GM12878 (cell line): ENCODE data around the gene BSCL2. TPM values are rescaled to one million over a fixed set of nuclear protein-coding genes. Genes with fewer than 3 reads are reported as not detected.

ENCODE experiments used
- CEBPB ChIP-seq, 2 experiments: fragments of 150-350 bp in 1 of 2; IDR thresholded peaks; 2 replicates each; pipeline ENCODE4 v1.6.1; 2012 to 2014; ENCODE audit warnings: low read depth in 2 of 2, low read length in 2 of 2, borderline replicate concordance in 1 of 2, inconsistent platforms in 1 of 2
- CHD2 ChIP-seq: IDR thresholded peaks from 2 replicates; pipeline ENCODE4 v1.6.1; 2011; ENCODE audit warnings: low read depth, low read length, improper control_type of control experiment, borderline replicate concordance
- E2F4 ChIP-seq: IDR thresholded peaks from 2 replicates; pipeline ENCODE4 v1.6.1; 2012; ENCODE audit warnings: low read depth, low read length, improper control_type of control experiment
- ETV6 ChIP-seq, 2 experiments: fragments of 450-650 bp in 1 of 2; IDR thresholded peaks in 1 of 2; conservative IDR thresholded peaks in 1 of 2; 2 replicates each; pipeline ENCODE4 v1.6.1; 2014; ENCODE audit warnings: antibody characterized with exemption in 1 of 2, borderline replicate concordance in 1 of 2, low read depth in 1 of 2, mild to moderate bottlenecking in 1 of 2, moderate library complexity in 1 of 2
- FOS ChIP-seq: IDR thresholded peaks from 3 replicates; pipeline ENCODE4 v1.6.1; 2011; ENCODE audit warnings: borderline replicate concordance; ENCODE audit not compliant: insufficient read length; ENCODE audit errors: extremely low read depth
- HCFC1 ChIP-seq: fragments of 150-350 bp; IDR thresholded peaks from 2 replicates; pipeline ENCODE4 v1.6.1; 2014; ENCODE audit warnings: low read length
- IRF5 ChIP-seq: fragments of 450-650 bp; IDR thresholded peaks from 2 replicates; pipeline ENCODE4 v1.6.1; 2017; ENCODE audit warnings: borderline replicate concordance
- KDM1A ChIP-seq: fragments of 200-600 bp; sonication (generic); IDR thresholded peaks from 2 replicates; pipeline ENCODE4 v1.6.1; 2016; ENCODE audit warnings: borderline replicate concordance
- KLF5 ChIP-seq: fragments of 450-650 bp; IDR thresholded peaks from 2 replicates; pipeline ENCODE4 v1.6.1; 2014; ENCODE audit warnings: mild to moderate bottlenecking; ENCODE audit not compliant: partially characterized antibody
- NR2C1 ChIP-seq: fragments of 450-650 bp; IDR thresholded peaks from 2 replicates; pipeline ENCODE4 v1.6.1; 2017; ENCODE audit warnings: antibody characterized with exemption, mild to moderate bottlenecking, moderate library complexity
- PBX3 ChIP-seq: IDR thresholded peaks from 2 replicates; pipeline ENCODE4 v1.6.1; 2011; ENCODE audit warnings: mild to moderate bottlenecking, low read depth, low read length, moderate library complexity; ENCODE audit not compliant: insufficient replicate concordance
- RAD21 ChIP-seq: IDR thresholded peaks from 2 replicates; pipeline ENCODE4 v1.6.1; 2011; ENCODE audit warnings: mild to moderate bottlenecking, low read depth, low read length, moderate library complexity; ENCODE audit not compliant: insufficient read depth
- RCOR1 ChIP-seq: conservative IDR thresholded peaks from 2 replicates; pipeline ENCODE4 v1.6.1; 2012; ENCODE audit warnings: low read depth, low read length, improper control_type of control experiment
- SMAD1 ChIP-seq: fragments of 450-650 bp; IDR thresholded peaks from 2 replicates; pipeline ENCODE4 v1.6.1; 2018; ENCODE audit warnings: mild to moderate bottlenecking, low read depth; ENCODE audit not compliant: partially characterized antibody
- SP1 ChIP-seq: IDR thresholded peaks from one replicate; pipeline ENCODE4 v1.6.1; 2011; ENCODE audit warnings: low read depth, low read length
- SPI1 ChIP-seq: IDR thresholded peaks from 2 replicates; pipeline ENCODE4 v1.6.1; 2011; ENCODE audit warnings: low read depth, mild to moderate bottlenecking, low read length, moderate library complexity, borderline replicate concordance; ENCODE audit not compliant: insufficient read depth
- TARDBP ChIP-seq: IDR thresholded peaks from 2 replicates; pipeline ENCODE4 v1.6.1; 2016; ENCODE audit warnings: borderline replicate concordance
- TBL1XR1 ChIP-seq: IDR thresholded peaks from 2 replicates; pipeline ENCODE4 v1.6.1; 2012; ENCODE audit warnings: low read depth, low read length, improper control_type of control experiment
- TCF3 ChIP-seq: IDR thresholded peaks from 2 replicates; pipeline ENCODE4 v1.6.1; 2012; ENCODE audit warnings: low read depth, mild to moderate bottlenecking, low read length, borderline replicate concordance; ENCODE audit not compliant: insufficient read depth
- ZNF622 ChIP-seq: fragments of 450-650 bp; IDR thresholded peaks from 2 replicates; pipeline ENCODE4 v1.6.1; 2017; ENCODE audit warnings: mild to moderate bottlenecking, inconsistent platforms
- ZNF687 ChIP-seq: fragments of 450-650 bp; IDR thresholded peaks from 2 replicates; pipeline ENCODE4 v1.6.1; 2017; ENCODE audit warnings: mild to moderate bottlenecking, moderate library complexity
- polyA plus RNA-seq, 11 experiments: library from polyadenylated mRNA; depleted of rRNA in 4 of 11; unstranded in 6 of 11; stranded (reverse) in 5 of 11; fragments of >200 nt; fragmentation: Nextera tagmentation in 4 of 11; fragmentation: Illumina TruSeq in 1 of 11; extraction: Ambion mirVana in 4 of 11; extraction: Trizol in 1 of 11; gene quantifications; 1 replicate in 1 of 11; 2 replicates in 10 of 11; pipeline versions ENCODE4 v1.2.1 to v1.2.3, GENCODE V29; 2011 to 2016; ENCODE audit warnings: inconsistent platforms in 2 of 11, missing spikeins in 2 of 11, low read depth in 1 of 11
- total RNA-seq, 4 experiments: library from RNA; depleted of rRNA in 3 of 4; stranded (reverse); fragments of >200 nt in 3 of 4; fragmentation: Illumina TruSeq in 1 of 4; extraction: Trizol in 1 of 4; gene quantifications; 2 replicates each; pipeline versions ENCODE4 v1.2.1 to v1.2.3, GENCODE V29; 2013 to 2021

BSCL2 gene
- total and polyA plus RNA-seq, 10 of the 15 experiments (the other 5 are each of a cell fraction or from before 2014, with no cell fraction given) = 12.3 to 57.9 (median 21.8) TPM

GRCh38 chr11:62678770-62679696, 28.2 kb downstream of the BSCL2 start, which contains the start of gene UBXN1 (continued):
- TF ChIP-seq KDM1A (no peak), CEBPB (IDR thresholded peaks at IDR 0.05; ENCODE audit: borderline replicate concordance in 1 of 2, low read depth in 2 of 2, low read length in 2 of 2) (no peak), FOS (no peak), PBX3 (no peak), ZNF622 (no peak), ZNF687 (peak; percentile 29; the same call in 1 of the 2 replicates), SP1 (peak; percentile 29), ETV6 (conservative IDR thresholded peaks at IDR 0.05 in 1 of 2, IDR thresholded peaks at IDR 0.05 in 1 of 2; ENCODE audit: borderline replicate concordance in 1 of 2, low read depth in 1 of 2) (peak in 1 of 2 experiments; percentile 23; a peak in 1 of 4 replicates), RAD21 (no peak), E2F4 (no peak), IRF5 (no peak), TBL1XR1 (no peak), NR2C1 (peak; percentile 64), KLF5 (peak; percentile 80), TCF3 (no peak), TARDBP (no peak), SPI1 (peak; percentile 84), SMAD1 (no peak), HCFC1 (peak; percentile 74), CHD2 (0 out of 2 replicates have a peak, but pooled peaks have one; percentile 10), RCOR1 (no peak)
